Inferior parietal cortex (tissue), 1 donor: ENCODE results near the gene SOS1.
"Not testable (repeated sequence)": the region's sequence is repeated elsewhere in the genome, so short reads cannot be mapped to it uniquely, and the experiment has no call there.

Experiments used
- DNase-seq: peaks from one replicate; pipeline ENCODE4 v3.0.0-alpha.2; 2016; ENCODE audit errors: extremely low spot score

Gene SOS1

GRCh38 chr2:39107156-39107555 is 13.7 kb downstream of the SOS1 start:
- DNase-seq, result no peak

DNA sequence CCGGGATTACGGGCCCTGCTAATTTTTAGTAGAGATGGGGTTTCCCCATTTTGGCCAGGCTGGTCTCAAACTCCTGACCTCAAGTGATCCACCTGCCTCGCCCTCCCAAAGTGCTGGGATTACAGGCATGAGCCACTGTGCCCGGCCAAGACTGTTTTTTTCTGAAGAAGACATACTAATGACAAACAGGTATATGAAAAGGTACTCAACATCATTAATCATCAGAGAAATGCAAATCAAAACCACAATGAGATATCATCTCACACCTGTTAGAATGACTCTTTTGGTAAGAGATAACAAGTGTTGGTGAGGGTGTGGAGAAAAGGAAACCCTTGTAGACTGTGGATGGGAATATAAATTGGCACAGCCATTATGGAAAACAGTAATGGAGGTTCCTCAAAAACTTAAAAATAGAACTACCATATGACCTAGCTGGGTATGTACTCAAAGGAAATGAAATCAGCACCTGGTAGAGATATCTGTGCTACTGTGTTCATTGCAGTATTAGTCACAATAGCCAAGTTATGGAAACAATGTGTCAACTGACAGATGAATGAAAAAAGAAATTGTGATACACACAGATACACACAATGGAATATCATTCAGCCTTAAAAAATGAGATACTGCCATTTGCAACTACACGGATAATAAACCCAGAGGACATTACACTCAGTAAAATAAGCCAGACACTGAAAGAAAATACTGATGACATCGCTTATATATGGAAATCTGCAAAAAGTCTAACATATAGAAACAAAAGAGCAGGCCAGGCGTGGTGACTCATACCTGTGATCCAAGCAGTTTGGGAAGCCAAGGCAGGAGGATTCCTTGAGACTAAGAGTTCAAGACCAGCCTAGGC is 20.8 kb downstream of the SOS1 start:
- DNase-seq, result no peak

DNA sequence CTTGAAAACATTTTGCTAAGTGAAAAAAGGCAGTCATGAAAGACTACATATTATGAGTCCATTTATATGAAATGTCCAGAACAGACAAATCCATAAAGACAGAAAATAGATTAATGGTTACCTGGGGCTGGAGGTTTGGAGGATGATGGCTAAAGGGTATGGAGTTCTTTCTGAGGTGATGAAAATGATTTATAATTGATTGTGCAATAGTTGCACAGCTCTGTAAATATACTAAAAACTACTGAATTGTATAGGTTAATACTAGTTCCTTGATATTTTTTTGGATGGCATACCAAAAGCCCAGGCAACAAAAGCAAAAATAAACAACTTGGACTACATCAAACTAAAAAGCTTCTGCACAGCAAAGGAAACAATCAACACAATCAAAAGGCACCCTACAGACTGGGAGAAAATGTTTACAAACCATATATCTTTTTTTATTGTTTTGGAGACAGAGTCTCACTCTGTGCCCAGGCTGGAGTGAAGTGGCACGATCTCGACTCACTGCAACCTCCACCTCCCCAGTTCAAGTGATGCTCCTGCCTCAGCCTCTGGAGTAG is 21.5 kb downstream of the SOS1 start:
- DNase-seq, result no peak

DNA sequence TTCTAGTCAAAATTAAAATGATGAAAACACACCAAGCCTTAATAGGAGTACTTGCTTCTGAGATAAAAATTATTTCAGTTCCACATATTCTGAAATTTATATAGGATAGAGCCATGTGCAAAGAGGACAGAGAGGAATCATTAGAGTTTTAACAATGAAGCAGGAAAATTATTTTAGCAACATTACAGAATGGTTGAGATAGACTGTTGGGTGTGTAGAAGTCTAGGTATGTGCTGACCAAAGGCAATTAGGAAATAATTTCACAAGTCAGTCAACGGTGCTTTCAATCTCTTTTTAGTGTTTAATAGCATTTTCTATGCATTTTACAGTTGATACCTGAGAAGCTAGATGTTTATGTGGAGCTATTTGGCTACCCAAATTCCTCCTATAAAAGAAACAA is 25.2 kb downstream of the SOS1 start:
- no peak for DNase-seq

GRCh38 chr2:39094717-39095363 is 26.0 kb downstream of the SOS1 start:
- DNase-seq, result no peak

GRCh38 chr2:39093218-39093898 is 27.5 kb downstream of the SOS1 start:
- DNase-seq, result no peak

DNA sequence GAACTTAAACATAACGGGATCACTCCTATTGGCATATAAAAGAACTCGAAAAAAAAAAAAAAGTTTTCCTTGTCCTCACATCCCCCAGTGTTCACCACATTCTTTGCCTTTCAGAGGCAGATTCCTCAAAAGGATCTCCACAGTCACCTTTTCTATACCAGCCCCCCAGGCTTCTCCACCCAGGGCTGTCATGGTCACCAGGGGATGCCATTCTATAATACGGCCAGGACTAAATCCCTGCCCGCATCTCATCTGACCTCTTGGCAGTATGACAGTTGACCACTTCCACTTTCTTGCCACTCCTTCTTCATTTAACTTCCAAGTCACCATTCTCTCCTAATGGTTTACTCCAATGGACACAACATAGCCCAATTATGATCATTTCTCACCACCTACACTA is 29.3 kb downstream of the SOS1 start:
- DNase-seq, result no peak

DNA sequence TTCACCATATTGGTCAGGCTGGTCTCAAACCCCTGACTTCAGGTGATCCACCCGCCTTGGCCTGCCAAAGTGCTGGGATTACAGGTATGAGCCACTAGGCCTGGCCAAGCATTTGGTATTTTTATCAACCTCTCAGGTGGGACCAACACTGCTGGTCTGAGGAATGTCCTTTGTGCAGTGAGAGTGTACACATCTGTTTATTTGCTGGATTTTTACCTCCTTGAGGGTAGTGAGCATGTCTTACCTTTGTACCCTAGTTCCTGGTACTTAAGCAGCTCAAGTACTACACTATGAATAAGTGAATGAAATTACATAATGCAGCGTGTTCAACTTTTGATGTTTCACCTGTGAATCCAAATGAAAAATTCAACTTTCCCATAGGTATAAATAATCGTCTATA is 29.8 kb downstream of the SOS1 start:
- DNase-seq, result no peak

DNA sequence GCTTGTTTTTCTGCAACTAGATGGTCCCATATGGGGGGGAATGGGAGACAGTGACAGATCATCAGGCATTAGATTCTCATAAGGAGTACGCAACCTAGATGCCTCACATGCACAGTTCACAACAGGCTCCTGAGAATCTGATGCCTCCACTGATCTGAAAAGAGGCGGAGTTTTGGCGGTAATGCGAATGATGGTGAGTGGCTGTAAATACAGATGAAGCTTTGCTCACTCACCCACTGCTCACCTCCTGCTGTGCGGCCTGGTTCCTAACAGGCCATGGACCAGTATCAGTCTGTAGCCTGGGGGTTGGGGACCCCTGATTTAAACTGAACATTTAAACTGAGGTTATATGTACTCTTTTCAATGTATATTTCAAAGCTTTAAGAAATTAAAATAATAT is 40.7 kb downstream of the SOS1 start:
- no peak for DNase-seq

- DNase-seq, result no peak
Observed at GRCh38 chr2:39069890-39070465, 50.9 kb downstream of the SOS1 start.

DNA sequence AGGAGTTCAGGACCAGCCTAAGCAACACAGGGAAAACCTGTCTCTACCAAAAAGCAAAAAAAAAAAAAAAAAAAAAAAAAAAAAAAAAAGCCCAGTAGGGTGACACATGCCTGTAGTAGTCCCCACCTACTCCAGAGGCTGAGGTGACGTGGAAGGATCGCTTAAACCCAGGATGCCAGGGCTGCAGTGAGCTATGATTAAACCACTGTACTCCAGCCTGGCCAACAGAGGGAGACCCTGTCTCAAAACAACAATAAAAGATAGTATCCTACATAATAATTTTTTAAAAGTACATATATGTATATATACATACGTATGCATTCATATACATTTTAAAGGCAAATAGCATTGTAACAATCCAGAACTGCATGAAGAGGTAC is 51.7 kb downstream of the SOS1 start:
- no peak for DNase-seq

DNA sequence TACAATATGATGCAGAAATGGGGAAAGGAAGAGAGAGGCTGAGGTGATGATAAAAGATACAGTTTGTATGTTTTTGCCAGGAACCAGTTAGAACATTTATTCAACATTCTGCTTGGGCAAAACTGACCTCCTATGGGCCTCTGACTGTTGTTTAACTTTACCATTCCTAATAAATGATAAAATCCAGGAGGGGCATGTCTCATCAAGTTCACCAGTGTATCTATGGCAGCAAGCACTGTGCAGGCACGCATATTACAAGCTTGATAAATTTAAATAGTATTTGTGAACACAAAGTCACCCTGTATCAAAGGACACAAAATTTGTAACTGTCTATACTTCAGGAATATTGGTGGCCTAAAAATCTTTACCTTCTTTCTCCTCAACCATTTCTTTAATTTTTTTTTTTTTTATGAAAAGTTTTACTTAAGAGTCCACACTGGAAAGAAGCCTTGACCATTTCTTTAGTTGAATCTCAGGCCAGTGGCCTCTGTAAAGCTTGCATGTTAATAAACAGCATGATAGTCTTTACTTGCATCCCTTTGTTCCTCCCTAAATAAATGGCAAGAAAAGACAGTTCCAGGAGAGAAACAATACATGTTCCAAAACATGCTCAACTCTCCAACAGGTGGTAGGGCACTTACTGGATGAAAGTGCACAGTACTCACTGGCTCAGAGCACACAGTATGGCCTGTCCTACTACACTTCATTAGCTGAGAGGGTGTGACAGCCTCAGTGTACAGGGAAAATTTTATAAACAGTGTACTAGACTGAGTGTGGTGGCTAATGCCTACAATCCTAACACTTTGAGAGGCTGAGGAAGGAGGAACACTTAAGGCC is 52.3 kb downstream of the SOS1 start:
- DNase-seq, result no peak

DNA sequence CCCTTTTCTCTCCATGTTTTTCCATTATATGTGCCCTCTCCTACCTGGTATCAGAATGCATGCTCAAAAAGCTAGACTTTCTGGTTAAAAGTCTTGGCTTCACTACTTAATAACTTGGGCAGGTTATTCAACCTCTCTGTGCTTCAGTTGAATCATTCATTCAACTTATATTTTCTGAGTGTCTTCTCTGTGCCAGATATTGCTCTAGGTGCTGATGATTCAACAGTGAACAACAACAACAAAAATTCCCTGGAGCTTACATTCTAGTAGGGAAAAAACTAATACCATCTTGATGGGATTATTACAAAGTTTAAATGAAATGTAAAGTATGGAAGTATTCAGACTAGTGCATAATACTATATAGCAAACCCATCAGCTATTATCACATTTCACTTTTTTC is 55.2 kb downstream of the SOS1 start:
- DNase-seq, result no peak

- DNase-seq, result no peak
Observed at GRCh38 chr2:39062320-39062719, 58.5 kb downstream of the SOS1 start.

GRCh38 chr2:39061280-39061679 is 59.6 kb downstream of the SOS1 start:
- DNase-seq, result no peak

DNA sequence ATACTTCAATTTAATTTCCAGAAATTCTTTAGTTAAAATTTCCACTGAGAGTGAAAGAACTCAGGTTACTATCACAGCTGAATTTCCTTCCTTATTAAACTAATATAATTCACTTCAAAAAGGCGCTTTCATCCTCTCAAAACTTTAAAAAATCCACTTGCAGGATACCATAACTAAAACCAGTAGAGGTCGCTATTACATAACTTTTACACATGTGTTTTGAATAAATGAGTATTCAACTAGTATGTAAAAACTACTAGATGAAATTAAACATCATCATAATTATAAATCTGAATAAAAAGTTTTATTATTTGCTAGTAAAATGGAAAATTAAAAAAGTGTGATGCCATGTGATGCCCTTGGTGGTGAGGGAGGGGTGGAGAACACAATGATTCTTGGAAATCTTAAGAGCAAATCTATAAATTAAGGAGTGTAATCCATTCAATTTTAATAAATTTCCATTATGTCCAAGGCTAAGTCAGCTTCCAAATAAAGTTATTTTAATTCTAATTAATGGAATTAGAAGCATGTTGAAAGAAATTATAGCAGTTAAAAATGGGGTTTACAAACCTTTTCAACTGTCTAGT is 61.4 kb downstream of the SOS1 start:
- peak; percentile 82 for DNase-seq

DNA sequence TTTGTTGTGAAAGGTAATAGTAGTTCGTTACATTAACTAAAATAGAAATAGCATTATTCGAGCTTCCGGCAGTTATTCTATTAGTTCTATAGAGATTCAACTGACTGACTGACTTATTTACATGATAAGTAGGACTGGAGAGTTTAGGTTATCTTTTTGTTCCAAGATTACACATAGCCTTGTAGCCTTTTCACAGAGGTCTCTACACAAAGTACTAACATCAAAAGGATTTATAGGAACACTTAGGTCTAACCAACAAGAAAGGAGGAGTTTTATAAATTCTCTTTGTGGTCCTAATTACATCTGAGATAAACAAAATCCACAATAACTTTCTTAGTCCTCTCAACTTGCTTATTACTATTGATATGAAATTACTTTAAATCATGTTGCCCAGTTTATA is 62.8 kb downstream of the SOS1 start:
- no peak for DNase-seq

DNA sequence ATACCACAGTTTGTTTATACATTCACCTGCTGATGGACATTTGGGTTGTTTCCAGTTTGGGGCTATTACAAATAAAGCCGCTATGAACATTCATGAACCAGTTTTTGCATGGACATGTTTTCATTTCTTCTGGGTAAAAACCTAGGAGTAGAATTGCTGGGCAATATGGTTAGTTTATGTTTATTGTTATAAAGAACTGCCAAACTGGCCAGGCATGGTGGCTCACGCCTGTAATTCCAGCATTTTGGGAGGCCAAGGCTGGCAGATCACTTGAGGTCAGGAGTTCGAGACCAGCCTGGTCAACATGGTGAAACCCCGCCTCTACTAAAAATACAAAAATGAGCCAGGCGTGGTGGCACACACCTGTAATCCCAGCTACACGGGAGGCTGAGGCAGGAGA is 68.2 kb downstream of the SOS1 start:
- not testable (repeated sequence) for DNase-seq

DNA sequence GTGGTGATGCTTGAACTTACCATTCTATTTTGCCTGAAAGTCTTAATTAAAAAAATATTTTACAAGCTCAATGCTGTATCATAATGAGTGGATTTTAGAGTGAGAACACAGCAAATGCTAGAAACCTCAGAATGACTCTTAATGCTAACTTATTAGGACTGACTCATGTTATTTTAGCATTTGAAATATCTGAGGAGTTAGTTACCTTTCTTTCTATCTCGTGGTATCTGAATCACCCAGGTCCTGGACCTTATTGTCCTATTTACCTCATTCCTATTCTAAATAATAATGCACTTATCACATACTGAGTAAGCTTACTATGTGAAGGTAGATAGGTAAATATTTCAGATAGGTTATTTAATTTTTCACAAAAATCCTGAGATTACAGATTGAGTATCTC is 70.7 kb downstream of the SOS1 start:
- no peak for DNase-seq

GRCh38 chr2:39039072-39039471 is 81.8 kb downstream of the SOS1 start:
- no peak for DNase-seq

GRCh38 chr2:39033980-39034379 is 86.9 kb downstream of the SOS1 start:
- DNase-seq, result no peak
